HG03039 (cell line): ENCODE measurements around the gene TADA3.

Experiments
- ATAC-seq: cut with Tn5 transposase; IDR thresholded peaks from one replicate; pipeline ENCODE4 v1.9.1; 2021; ENCODE audit warnings: mild to moderate bottlenecking, moderate library complexity; ENCODE audit not compliant: unreplicated experiment

The TADA3 gene

DNA sequence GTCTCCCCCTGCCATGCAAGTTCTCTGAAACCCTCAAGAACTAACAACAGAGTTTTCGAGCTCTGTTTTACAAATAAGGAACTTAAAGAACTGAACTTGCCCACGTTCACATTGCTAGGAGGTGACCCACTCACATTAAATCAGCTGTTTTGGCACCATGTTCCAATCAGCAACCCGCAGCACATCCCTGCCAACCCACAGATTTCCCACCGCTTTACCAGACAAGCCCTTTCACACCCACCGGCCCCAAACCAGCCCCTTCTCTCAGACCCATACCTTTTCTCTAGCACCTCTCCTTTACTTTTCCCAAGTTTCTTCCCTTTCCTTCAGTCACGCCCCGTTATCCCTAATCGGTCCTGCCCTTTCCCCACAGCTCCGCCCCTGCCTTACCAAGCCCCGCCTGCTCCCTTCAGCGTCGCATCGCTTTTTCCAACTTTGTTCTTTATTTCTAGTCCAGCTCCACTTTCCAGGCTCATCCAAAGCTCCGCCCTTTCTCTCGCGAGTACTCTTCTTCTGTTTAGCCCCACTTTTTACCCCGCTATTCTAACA is 61.5 kb downstream of the TADA3 start:
- ATAC-seq, result peak; percentile 29
